Measurements from ENCODE around the gene LIN54.

DNA sequence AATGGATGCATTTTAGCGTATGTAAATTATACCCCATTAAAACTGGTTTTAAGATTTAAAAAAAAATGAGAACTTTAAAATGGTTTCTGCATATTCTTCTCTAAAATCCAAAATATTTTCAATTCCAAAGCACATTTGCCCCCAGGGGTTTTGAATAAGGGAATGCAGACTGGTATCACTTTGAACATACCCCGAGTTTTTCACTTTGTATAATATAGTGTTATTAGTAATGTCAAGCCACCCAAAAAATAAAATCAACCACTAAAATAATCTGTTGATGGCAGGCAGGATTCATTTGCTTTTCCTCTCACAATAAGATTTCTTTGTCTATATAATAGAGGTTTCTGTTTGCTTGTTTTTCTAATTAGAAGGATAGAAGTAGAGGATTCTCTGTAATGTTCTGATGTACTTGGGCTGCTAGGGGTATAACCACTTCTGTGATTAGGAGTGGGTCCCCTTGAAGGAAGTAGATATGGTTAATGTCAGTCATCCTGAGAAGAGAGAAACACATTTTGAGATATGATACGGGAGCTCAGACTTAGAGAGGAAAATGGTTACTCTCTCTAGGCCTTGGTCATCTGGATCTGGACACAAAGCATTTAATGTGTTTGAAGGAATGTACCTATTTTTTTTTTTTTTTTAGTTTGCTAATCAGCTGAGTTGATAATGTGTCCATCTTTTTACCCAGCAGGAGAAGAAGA is 9.3 kb upstream of the LIN54 start:
- TF ChIP-seq OSR1 (CRISPR knock-in tag; IDR thresholded peaks at IDR 0.05), result no peak
- no peak for TF ChIP-seq CSDC2 (CRISPR knock-in tag; IDR thresholded peaks at IDR 0.05)
- TF ChIP-seq ZFP30 (CRISPR knock-in tag; IDR thresholded peaks at IDR 0.05), result no peak
- no peak for TF ChIP-seq TOX (CRISPR knock-in tag; IDR thresholded peaks at IDR 0.05; ENCODE audit: borderline replicate concordance)

Measured in SK-N-SH treated with all-trans-retinoic acid at 6 μM for 48 hours (cell line).